ENCODE measurements around the gene PRR20A.
"Not testable (repeated sequence)": the region's sequence is repeated elsewhere in the genome, so short reads cannot be mapped to it uniquely, and the experiment has no call there.

Gene PRR20A

DNA sequence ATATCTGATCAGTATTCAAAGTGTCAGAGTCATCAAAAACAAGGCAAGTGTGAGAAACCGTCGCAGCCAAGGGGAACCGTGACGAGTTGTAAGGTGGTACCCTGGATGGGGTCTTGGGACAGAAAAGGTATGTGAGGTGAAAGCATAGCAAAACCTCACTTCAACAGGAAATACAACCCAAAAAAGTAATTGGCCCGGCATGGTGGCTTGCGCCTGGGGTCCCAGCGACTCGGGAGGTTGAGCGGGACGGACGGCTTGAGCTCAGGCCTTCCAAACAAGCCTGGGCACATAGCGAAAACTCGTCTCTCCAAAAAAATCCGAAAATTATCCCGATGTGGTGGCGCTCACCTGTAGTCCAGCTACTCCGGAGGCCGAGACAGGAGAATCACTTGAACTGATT, 937 bp upstream of the PRR20A start:
- H3K4me3 ChIP-seq (ENCODE audit: control insufficient read depth in 1 of 7, extremely low read depth in 1 of 7, insufficient read depth in 4 of 7, low read depth in 2 of 7, low read length in 6 of 7); CTCF ChIA-PET; DNase-seq; H3K27me3 ChIP-seq (replicated peaks in 2 of 5; ENCODE audit: control insufficient read depth in 4 of 5, insufficient read depth in 5 of 5, low read length in 4 of 5); H3K27ac ChIP-seq (ENCODE audit: insufficient read depth in 1 of 2, low read depth in 1 of 2, low read length in 2 of 2, poor library complexity in 1 of 2, severe bottlenecking in 2 of 2); H3K36me3 ChIP-seq (ENCODE audit: control insufficient read depth in 4 of 4, insufficient read depth in 4 of 4, low read length in 3 of 4); H3K9me3 ChIP-seq (ENCODE audit: control extremely low read depth in 1 of 5, control insufficient read depth in 4 of 5, insufficient read depth in 2 of 5, low read depth in 1 of 5, low read length in 4 of 5); POLR2A ChIA-PET; H3K4me1 ChIP-seq (ENCODE audit: control extremely low read depth in 1 of 4, control insufficient read depth in 4 of 4, insufficient read depth in 4 of 4, low read length in 3 of 4): not testable (repeated sequence)
- WGBS (ENCODE audit: insufficient coverage): no CpG with 5 or more reads among the region's 18 CpGs

DNA sequence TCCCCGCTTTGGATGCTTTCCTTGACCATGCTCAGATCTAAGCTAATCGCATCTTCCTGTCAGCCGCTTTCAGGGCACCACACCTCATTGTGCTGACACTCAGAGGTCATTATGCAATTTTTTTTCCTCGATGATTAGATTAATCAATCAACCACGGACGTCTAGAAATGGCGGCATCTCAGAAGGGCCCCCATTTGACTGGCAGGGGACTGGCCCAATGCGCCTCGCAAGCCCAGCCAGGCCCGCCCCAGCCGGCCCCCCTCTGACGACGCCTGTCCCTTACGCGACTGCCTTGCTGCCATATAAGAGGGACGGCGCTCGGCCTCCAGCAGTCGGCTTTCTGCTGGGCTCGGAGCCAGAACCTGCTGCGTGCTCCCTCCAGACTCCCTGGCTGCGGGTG, 6.5 kb downstream of the PRR20A start, which contains the start of gene PRR20B:
TSS of gene PRR20B (plus strand) at position 301 of the 400 bp plus-strand sequence. CDS start 387 bp downstream, outside the sequence.
- CTCF ChIA-PET; H3K27me3 ChIP-seq (replicated peaks in 2 of 5; ENCODE audit: control insufficient read depth in 4 of 5, insufficient read depth in 5 of 5, low read length in 4 of 5); H3K4me1 ChIP-seq (ENCODE audit: control extremely low read depth in 1 of 4, control insufficient read depth in 4 of 4, insufficient read depth in 4 of 4, low read length in 3 of 4); H3K27ac ChIP-seq (ENCODE audit: insufficient read depth in 1 of 2, low read depth in 1 of 2, low read length in 2 of 2, poor library complexity in 1 of 2, severe bottlenecking in 2 of 2); H3K4me3 ChIP-seq (ENCODE audit: control insufficient read depth in 1 of 7, extremely low read depth in 1 of 7, insufficient read depth in 4 of 7, low read depth in 2 of 7, low read length in 6 of 7); H3K9me3 ChIP-seq (ENCODE audit: control extremely low read depth in 1 of 5, control insufficient read depth in 4 of 5, insufficient read depth in 2 of 5, low read depth in 1 of 5, low read length in 4 of 5); DNase-seq; POLR2A ChIA-PET; H3K36me3 ChIP-seq (ENCODE audit: control insufficient read depth in 4 of 4, insufficient read depth in 4 of 4, low read length in 3 of 4): not testable (repeated sequence)
- WGBS (ENCODE audit: insufficient coverage): no CpG with 5 or more reads among the region's 22 CpGs

DNA sequence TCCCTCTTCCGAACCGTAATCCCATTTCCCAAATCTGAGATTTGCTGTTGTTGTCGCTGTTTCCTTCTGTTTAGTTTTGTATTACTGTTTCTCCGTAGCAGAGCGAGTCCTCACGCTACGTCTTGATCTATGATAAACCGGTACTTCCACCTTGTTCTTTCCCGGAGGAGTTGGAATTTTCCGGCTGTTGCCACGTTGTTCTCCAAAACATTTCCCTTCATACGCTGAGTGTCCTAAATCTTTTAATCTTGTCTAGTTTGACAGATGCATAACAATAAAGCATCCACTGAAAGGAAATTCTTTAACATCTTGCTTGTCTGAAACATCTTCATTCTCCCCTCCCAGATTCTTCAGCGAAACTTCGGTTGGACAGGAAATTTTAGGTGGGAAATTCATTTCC, 7.4 kb downstream of the PRR20A start:
- H3K9me3 ChIP-seq (ENCODE audit: control extremely low read depth in 1 of 5, control insufficient read depth in 4 of 5, insufficient read depth in 2 of 5, low read depth in 1 of 5, low read length in 4 of 5); CTCF ChIA-PET; DNase-seq; POLR2A ChIA-PET; H3K27me3 ChIP-seq (replicated peaks in 2 of 5; ENCODE audit: control insufficient read depth in 4 of 5, insufficient read depth in 5 of 5, low read length in 4 of 5); H3K4me3 ChIP-seq (ENCODE audit: control insufficient read depth in 1 of 7, extremely low read depth in 1 of 7, insufficient read depth in 4 of 7, low read depth in 2 of 7, low read length in 6 of 7); H3K27ac ChIP-seq (ENCODE audit: insufficient read depth in 1 of 2, low read depth in 1 of 2, low read length in 2 of 2, poor library complexity in 1 of 2, severe bottlenecking in 2 of 2); H3K36me3 ChIP-seq (ENCODE audit: control insufficient read depth in 4 of 4, insufficient read depth in 4 of 4, low read length in 3 of 4); H3K4me1 ChIP-seq (ENCODE audit: control extremely low read depth in 1 of 4, control insufficient read depth in 4 of 4, insufficient read depth in 4 of 4, low read length in 3 of 4): not testable (repeated sequence)
- 97% methylated on average over 5 of the region's 14 CpGs for WGBS (ENCODE audit: insufficient coverage)

DNA sequence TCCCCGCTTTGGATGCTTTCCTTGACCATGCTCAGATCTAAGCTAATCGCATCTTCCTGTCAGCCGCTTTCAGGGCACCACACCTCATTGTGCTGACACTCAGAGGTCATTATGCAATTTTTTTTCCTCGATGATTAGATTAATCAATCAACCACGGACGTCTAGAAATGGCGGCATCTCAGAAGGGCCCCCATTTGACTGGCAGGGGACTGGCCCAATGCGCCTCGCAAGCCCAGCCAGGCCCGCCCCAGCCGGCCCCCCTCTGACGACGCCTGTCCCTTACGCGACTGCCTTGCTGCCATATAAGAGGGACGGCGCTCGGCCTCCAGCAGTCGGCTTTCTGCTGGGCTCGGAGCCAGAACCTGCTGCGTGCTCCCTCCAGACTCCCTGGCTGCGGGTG, 13.0 kb downstream of the PRR20A start, which contains the start of gene PRR20C:
TSS of gene PRR20C (plus strand) at position 301 of the 400 bp plus-strand sequence. CDS start 387 bp downstream, outside the sequence.
- WGBS (ENCODE audit: insufficient coverage): no CpG with 5 or more reads among the region's 22 CpGs
- H3K27me3 ChIP-seq (replicated peaks in 2 of 5; ENCODE audit: control insufficient read depth in 4 of 5, insufficient read depth in 5 of 5, low read length in 4 of 5); H3K36me3 ChIP-seq (ENCODE audit: control insufficient read depth in 4 of 4, insufficient read depth in 4 of 4, low read length in 3 of 4); H3K4me1 ChIP-seq (ENCODE audit: control extremely low read depth in 1 of 4, control insufficient read depth in 4 of 4, insufficient read depth in 4 of 4, low read length in 3 of 4); DNase-seq; POLR2A ChIA-PET; H3K9me3 ChIP-seq (ENCODE audit: control extremely low read depth in 1 of 5, control insufficient read depth in 4 of 5, insufficient read depth in 2 of 5, low read depth in 1 of 5, low read length in 4 of 5); H3K27ac ChIP-seq (ENCODE audit: insufficient read depth in 1 of 2, low read depth in 1 of 2, low read length in 2 of 2, poor library complexity in 1 of 2, severe bottlenecking in 2 of 2); CTCF ChIA-PET; H3K4me3 ChIP-seq (ENCODE audit: control insufficient read depth in 1 of 7, extremely low read depth in 1 of 7, insufficient read depth in 4 of 7, low read depth in 2 of 7, low read length in 6 of 7): not testable (repeated sequence)

DNA sequence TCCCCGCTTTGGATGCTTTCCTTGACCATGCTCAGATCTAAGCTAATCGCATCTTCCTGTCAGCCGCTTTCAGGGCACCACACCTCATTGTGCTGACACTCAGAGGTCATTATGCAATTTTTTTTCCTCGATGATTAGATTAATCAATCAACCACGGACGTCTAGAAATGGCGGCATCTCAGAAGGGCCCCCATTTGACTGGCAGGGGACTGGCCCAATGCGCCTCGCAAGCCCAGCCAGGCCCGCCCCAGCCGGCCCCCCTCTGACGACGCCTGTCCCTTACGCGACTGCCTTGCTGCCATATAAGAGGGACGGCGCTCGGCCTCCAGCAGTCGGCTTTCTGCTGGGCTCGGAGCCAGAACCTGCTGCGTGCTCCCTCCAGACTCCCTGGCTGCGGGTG, 19.6 kb downstream of the PRR20A start, which contains the start of gene PRR20D:
TSS of gene PRR20D (plus strand) at position 301 of the 400 bp plus-strand sequence. CDS start 387 bp downstream, outside the sequence.
- WGBS (ENCODE audit: insufficient coverage): no CpG with 5 or more reads among the region's 22 CpGs
- H3K9me3 ChIP-seq (ENCODE audit: control extremely low read depth in 1 of 5, control insufficient read depth in 4 of 5, insufficient read depth in 2 of 5, low read depth in 1 of 5, low read length in 4 of 5); H3K4me1 ChIP-seq (ENCODE audit: control extremely low read depth in 1 of 4, control insufficient read depth in 4 of 4, insufficient read depth in 4 of 4, low read length in 3 of 4); H3K27ac ChIP-seq (ENCODE audit: insufficient read depth in 1 of 2, low read depth in 1 of 2, low read length in 2 of 2, poor library complexity in 1 of 2, severe bottlenecking in 2 of 2); POLR2A ChIA-PET; H3K36me3 ChIP-seq (ENCODE audit: control insufficient read depth in 4 of 4, insufficient read depth in 4 of 4, low read length in 3 of 4); H3K27me3 ChIP-seq (replicated peaks in 2 of 5; ENCODE audit: control insufficient read depth in 4 of 5, insufficient read depth in 5 of 5, low read length in 4 of 5); H3K4me3 ChIP-seq (ENCODE audit: control insufficient read depth in 1 of 7, extremely low read depth in 1 of 7, insufficient read depth in 4 of 7, low read depth in 2 of 7, low read length in 6 of 7); CTCF ChIA-PET; DNase-seq: not testable (repeated sequence)

DNA sequence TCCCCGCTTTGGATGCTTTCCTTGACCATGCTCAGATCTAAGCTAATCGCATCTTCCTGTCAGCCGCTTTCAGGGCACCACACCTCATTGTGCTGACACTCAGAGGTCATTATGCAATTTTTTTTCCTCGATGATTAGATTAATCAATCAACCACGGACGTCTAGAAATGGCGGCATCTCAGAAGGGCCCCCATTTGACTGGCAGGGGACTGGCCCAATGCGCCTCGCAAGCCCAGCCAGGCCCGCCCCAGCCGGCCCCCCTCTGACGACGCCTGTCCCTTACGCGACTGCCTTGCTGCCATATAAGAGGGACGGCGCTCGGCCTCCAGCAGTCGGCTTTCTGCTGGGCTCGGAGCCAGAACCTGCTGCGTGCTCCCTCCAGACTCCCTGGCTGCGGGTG, 26.2 kb downstream of the PRR20A start, which contains the start of gene PRR20E:
TSS of gene PRR20E (plus strand) at position 301 of the 400 bp plus-strand sequence. CDS start 387 bp downstream, outside the sequence.
- H3K36me3 ChIP-seq (ENCODE audit: control insufficient read depth in 4 of 4, insufficient read depth in 4 of 4, low read length in 3 of 4); H3K4me1 ChIP-seq (ENCODE audit: control extremely low read depth in 1 of 4, control insufficient read depth in 4 of 4, insufficient read depth in 4 of 4, low read length in 3 of 4); CTCF ChIA-PET; H3K27ac ChIP-seq (ENCODE audit: insufficient read depth in 1 of 2, low read depth in 1 of 2, low read length in 2 of 2, poor library complexity in 1 of 2, severe bottlenecking in 2 of 2); H3K27me3 ChIP-seq (replicated peaks in 2 of 5; ENCODE audit: control insufficient read depth in 4 of 5, insufficient read depth in 5 of 5, low read length in 4 of 5); DNase-seq; H3K9me3 ChIP-seq (ENCODE audit: control extremely low read depth in 1 of 5, control insufficient read depth in 4 of 5, insufficient read depth in 2 of 5, low read depth in 1 of 5, low read length in 4 of 5); H3K4me3 ChIP-seq (ENCODE audit: control insufficient read depth in 1 of 7, extremely low read depth in 1 of 7, insufficient read depth in 4 of 7, low read depth in 2 of 7, low read length in 6 of 7); POLR2A ChIA-PET: not testable (repeated sequence)
- WGBS (ENCODE audit: insufficient coverage): no CpG with 5 or more reads among the region's 22 CpGs

DNA sequence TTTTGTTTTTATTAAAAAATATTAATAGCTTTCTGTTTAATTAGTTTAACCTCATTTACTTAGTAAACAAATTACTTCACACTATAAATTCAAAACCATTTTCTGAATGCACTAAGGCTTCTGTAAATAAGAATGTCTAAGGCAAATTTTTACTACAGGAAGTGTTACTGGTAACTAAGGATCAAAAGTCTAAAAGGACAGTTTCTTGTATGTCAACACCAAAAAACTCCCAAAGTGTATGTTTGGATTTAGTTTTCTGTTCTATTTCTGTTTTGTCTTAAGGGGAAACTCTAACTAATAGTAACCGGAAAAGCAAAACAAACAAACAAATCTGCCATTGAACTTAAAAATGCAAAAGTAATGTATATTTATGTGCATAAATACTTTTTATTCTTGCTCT, 50.9 kb downstream of the PRR20A start:
- CTCF ChIA-PET: no interaction called here
- Histone ChIP-seq H3K36me3 (ENCODE audit: control insufficient read depth in 4 of 4, insufficient read depth in 4 of 4, low read length in 3 of 4) (no peaks in the 10 kb centered on the region), H3K27ac (ENCODE audit: insufficient read depth in 1 of 2, low read depth in 1 of 2, low read length in 2 of 2, poor library complexity in 1 of 2, severe bottlenecking in 2 of 2) (no peak overlapping the region), H3K4me3 (ENCODE audit: control insufficient read depth in 1 of 7, extremely low read depth in 1 of 7, insufficient read depth in 4 of 7, low read depth in 2 of 7, low read length in 6 of 7) (no peak overlapping the region), H3K9me3 (ENCODE audit: control extremely low read depth in 1 of 5, control insufficient read depth in 4 of 5, insufficient read depth in 2 of 5, low read depth in 1 of 5, low read length in 4 of 5) (no peaks in the 10 kb centered on the region), H3K27me3 (replicated peaks in 2 of 5; ENCODE audit: control insufficient read depth in 4 of 5, insufficient read depth in 5 of 5, low read length in 4 of 5) (no peaks in the 10 kb centered on the region), H3K4me1 (ENCODE audit: control extremely low read depth in 1 of 4, control insufficient read depth in 4 of 4, insufficient read depth in 4 of 4, low read length in 3 of 4) (no peaks in the 10 kb centered on the region)
- POLR2A ChIA-PET: no interaction called here
- no CpG with 5 or more reads among the region's 1 CpG for WGBS (ENCODE audit: insufficient coverage)
- DNase-seq: no peak

Measured in common myeloid progenitor, CD34-positive (primary cell).